ENCODE data around the gene MEIG1. TPM values are rescaled to one million over a fixed set of nuclear protein-coding genes. Genes with fewer than 3 reads are reported as not detected.

The MEIG1 gene
- total and polyA plus RNA-seq, 2 of the 8 experiments (the other 6 are each of a cell fraction or from before 2014, with no cell fraction given): not detected

GRCh38 chr10:14954934-14955333 is 4.3 kb upstream of the MEIG1 start (continued):
- TF ChIP-seq PHF8 (conservative IDR thresholded peaks at IDR 0.05; ENCODE audit: low read depth, low read length) (no peak), YY1 (IDR thresholded peaks at IDR 0.05; ENCODE audit: low read depth, low read length) (no peak), GTF2F1 (IDR thresholded peaks at IDR 0.05; ENCODE audit: borderline replicate concordance, low read depth, low read length) (no peak), EP300 (IDR thresholded peaks at IDR 0.05; ENCODE audit: borderline replicate concordance in 1 of 2, low read depth in 2 of 2, low read length in 2 of 2) (no peak), SIN3A (conservative IDR thresholded peaks at IDR 0.05 in 1 of 2, IDR thresholded peaks at IDR 0.05 in 1 of 2; ENCODE audit: low read depth in 1 of 2, low read length in 2 of 2) (no peak)

Measured in H1 (cell line).